ENCODE results near the gene CR1.

DNA sequence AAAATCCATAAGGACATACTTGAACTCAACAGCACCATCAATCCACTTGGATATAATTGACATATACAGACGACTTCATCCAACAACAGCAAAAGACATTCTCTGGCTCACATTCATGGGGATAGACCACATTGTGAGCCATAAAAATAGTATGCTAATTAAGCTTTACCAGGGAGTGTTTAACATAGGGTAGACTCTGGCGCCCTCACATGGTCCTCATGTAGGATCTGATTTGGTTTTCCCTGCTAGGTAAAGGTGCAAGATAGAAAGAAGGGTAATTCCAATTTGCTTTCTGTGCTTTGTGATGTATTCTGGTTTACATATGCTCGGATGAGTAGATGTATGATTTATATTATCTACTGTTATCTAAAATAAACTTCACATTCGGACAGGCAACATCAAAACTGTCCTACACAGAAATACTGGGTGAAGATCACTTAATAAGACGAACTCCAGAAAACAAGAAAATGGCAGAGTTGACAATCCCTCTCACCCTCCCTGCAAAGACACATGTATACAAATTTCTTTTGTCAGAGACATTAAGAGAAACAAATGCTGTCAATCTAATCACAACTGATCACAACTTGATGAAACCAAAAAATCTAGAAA is 176.7 kb downstream of the CR1 start:
- TF ChIP-seq, protein P1, sequence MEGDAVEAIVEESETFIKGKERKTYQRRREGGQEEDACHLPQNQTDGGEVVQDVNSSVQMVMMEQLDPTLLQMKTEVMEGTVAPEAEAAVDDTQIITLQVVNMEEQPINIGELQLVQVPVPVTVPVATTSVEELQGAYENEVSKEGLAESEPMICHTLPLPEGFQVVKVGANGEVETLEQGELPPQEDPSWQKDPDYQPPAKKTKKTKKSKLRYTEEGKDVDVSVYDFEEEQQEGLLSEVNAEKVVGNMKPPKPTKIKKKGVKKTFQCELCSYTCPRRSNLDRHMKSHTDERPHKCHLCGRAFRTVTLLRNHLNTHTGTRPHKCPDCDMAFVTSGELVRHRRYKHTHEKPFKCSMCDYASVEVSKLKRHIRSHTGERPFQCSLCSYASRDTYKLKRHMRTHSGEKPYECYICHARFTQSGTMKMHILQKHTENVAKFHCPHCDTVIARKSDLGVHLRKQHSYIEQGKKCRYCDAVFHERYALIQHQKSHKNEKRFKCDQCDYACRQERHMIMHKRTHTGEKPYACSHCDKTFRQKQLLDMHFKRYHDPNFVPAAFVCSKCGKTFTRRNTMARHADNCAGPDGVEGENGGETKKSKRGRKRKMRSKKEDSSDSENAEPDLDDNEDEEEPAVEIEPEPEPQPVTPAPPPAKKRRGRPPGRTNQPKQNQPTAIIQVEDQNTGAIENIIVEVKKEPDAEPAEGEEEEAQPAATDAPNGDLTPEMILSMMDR (IDR thresholded peaks at IDR 0.05): peak in 4 of 6 experiments; percentile 30 to 55 (median 35)
- TF ChIP-seq POLR2A (IDR thresholded peaks at IDR 0.05): no peak
